GM18858 (cell line): ENCODE results near the gene SLC23A1.
A peak's percentile ranks its signal among the peaks of the same experiment; 100 is the strongest.
"Not testable (repeated sequence)": the region's sequence is repeated elsewhere in the genome, so short reads cannot be mapped to it uniquely, and the experiment has no call there.

Source experiments
- ATAC-seq: cut with Tn5 transposase; IDR thresholded peaks from one replicate; pipeline ENCODE4 v1.9.1; 2021; ENCODE audit not compliant: unreplicated experiment

SLC23A1 gene

DNA sequence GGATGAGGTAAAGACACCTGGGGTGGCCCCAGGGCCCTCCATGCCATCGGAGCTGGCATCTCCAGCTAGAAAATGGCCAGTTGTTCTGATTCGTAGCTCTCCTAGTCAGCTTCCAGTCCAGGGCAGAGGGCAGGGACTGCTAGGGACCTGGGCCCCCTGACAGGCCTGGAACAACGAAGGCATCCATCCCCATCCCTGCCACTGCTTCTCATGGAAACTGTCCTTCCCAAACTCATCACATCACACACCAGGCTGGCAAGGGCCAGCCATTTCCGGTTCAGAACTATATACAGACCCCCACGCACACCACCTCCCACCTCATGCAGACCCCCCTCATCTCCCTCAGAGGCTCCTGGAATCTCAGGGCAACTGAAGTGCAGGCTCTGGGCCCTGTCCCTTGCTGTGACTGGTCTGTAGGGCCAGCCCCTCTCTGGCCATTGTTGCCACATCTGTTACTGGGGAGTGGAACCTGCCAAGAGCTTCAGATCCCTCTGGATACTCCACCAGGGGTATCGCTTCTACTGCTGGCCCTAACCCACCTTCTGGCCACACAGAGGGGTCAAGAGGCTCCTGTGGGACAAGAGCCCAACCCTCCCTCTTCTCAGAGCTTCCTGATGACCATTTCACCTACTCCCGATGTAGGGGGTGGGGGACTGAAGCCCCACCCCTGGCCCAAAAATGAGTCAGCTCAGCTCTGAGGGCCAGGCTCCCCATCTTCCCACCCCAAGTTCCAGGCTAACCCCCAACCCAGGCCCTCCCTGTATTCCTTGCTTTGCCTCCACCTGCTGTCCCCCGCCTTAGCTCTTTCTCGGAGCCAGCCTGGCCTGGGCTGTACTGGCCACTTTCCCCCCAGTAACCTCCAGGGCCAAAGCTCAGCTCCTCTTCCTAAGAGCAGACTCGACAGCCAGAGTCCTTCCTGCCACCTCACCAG is 7.8 kb upstream of the SLC23A1 start:
- ATAC-seq = no peak

- peak; percentile 23 for ATAC-seq
Observed at GRCh38 chr5:139389701-139390638, 6.9 kb upstream of the SLC23A1 start, which contains the start of gene MZB1. MZB1 (minus strand) TSS chr5:139389913; CDS start chr5:139389856, 57 bp downstream.

DNA sequence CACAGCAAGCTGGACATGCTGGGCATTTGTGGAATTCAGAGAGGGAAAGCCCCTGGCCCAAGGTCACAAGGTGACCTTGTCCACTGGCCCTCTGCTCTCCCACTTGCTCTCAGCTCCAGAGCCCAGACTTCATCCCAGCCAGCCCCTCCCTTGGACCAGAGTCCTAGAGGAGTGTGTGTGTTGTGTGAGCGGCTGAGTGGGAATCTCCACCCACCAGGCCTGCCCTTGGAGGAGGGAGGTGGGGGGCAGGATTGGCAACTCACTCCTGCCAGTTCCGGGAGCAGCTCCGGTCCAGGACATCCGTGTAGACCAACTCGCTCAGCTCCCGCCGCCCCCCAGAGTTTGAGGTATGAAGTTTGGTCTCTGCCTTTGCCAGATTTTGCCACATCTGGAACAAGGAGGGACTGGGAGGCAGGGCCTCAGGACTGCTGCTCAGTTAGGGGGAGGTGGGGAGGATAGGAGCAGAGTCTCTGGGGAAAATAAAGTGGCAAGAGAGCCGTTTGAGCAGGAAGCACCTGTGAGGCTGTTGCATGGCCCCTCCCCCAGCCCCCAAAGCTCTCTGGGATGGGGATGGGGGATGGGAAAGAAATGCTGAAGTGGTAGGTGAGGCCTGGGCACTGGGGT is 5.2 kb upstream of the SLC23A1 start:
- no peak for ATAC-seq

DNA sequence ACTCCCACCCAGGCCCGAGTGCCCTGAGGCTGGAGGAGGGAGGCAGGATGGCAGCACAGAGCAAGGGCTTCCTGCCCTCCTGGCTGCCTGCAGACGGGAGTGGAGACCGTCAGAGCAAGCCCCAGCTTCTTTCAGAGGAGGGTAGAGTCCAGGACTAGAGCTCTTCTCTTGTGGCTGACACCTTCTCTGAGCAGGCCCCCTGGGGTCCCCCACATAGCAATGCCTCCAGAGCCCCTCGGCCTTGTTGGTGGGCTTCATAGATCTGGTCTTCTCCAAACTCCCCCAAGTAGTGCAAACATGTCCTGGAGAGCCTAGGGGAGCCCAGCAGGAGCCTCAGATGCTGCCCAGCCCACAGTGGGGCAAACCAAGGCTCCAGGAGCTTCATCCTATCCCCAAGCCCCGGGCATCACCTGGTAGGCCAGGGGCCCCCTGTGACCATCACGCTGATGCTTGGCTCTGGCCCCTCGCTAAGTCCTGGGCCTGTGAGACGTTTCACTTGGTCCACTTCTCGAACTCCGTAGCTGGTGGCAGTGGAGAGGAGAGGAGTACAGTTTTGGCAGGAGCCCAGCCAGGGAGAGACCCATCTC is 4.6 kb upstream of the SLC23A1 start:
- no peak for ATAC-seq

DNA sequence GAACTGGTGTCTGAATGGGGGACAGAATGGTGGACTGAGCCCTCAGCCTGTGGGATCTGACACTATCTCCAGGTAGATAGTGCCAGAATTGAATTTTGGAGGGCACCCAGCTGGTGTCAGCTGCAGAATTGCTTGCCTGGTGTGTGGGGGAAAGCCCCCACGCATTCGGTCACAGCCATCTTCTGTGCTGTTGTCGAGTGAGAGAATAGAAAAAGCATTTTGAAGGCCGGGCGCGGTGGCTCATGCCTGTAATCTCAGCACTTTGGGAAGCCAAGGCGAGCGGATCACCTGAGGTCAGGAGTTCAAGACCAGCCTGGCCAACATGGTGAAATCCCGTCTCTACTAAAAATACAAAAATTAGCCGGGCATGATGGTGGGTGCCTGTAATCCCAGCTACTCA is 3.9 kb upstream of the SLC23A1 start:
- ATAC-seq = not testable (repeated sequence)

- no peak for ATAC-seq
Observed at GRCh38 chr5:139386050-139386438, 2.9 kb upstream of the SLC23A1 start.

DNA sequence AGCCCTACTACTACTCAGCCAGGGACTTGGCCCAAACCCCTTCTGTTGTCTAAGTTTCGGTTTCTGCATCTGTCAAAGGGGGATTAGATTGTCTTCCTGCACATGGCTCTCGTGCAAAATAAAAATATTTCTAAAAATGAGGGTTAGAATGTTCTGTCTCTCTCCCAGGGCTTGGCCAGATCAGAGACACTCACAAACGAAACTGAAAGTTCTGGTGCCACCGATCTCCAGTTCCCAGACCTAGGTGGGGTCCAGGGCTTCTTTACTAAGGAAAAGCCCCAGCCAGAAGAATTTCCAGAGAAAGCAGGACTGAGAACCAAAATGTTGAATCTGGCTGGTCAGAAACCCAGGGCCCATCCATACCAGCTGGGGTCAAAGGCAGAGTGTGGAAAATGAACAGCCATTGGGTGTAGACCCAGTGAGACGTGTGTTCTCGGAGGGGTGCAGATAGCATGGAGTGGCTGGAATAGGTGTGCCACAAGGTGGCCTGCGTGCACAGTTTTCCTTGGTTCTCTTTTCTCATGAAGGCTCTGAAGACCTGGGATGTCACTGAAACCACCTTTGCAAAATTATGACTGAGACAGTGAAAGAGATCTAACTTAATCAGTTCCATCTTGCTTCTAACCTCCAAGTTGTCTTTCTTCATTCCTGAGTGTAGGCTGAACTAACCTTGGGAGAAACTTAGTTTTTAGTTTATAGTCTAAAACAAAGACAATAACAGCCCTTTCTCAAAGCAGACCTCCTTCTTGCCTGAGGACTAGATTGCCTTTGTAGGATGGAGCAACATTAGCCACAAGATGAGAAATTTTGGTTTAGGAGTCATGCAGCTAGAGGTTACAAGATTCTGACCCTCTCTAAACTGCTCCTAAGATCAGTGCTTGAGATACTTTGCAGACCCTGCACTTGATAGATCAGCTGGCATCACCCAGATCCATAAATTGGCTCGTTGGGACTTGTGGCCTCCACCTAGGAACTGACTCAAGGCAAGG is 2.3 kb upstream of the SLC23A1 start:
- no peak for ATAC-seq

- ATAC-seq = no peak
Observed at GRCh38 chr5:139384591-139385051, 1.5 kb upstream of the SLC23A1 start.

DNA sequence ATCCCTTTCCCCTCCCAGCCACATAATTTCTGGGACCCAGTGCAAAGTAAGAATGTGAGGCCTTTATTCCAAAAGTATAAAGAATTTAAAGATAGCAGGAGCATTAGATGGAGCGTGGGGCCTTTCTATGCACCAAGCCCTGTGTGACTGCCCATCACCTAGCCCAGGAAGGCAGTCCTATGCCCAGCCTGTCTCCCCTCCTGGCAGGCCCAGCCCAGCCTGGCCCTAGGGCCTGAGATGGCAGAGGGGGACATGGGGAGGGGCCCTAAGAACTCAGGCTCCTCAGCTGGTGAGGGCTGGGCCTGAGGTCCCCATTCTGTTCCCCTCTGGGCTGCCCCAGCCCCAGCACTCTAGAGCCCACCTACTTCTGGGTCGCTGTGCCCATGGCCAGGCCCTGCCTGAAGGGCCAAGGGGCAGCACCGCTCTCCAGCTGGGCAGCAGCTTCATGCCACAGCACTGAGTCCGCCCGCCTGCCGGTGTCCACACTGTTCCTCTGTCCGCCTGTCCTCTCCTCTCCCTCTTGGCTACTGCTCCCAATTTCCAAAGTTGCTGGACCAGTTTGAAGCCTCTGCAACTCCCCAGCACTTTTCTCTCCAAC is 995 bp upstream of the SLC23A1 start:
- ATAC-seq = no peak

- no peak for ATAC-seq
Observed at GRCh38 chr5:139382807-139383206, 290 bp downstream of the SLC23A1 start.

GRCh38 chr5:139381837-139382761 is 998 bp downstream of the SLC23A1 start:
- ATAC-seq = no peak

DNA sequence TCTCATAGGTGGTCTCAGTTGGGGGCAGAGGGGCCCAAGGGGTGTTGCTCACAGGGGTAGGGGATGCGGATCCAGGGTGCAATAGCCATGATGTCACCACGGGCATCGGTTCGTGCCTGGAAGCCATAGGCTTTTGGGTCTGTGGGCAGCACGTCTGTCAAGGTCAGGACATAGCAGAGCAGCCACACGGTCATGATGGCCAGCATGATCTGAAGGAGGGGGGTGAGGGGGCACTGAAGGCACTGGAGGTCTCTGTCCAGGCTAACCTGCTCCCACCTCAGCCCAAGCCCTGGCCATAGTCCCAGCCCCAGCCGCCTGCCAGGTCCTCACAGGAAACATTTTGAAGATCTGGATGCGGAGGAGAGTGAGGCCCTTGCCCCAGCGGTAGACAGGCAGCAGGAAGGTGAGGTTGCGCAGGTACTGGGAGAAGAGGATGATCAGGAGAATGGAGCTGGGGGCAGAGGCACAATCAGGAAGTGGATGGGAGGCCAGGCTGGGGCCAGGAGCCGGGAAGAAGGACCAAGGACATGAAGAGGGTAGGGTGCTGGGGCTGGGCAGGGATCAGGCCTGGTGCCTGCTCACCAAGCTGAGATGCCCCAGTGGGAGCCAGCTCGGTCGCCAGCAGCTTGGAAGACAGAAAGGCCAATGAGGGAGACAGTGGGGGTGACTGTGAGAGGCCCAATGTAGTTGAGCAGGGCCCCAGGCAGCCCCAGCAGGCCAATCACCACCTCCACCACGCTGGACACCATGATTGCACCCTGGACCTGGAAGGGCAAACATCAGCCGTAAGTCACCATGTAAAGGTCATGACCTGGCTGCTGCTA is 3.3 kb downstream of the SLC23A1 start:
- ATAC-seq = no peak

GRCh38 chr5:139378941-139379361 is 4.1 kb downstream of the SLC23A1 start:
- no peak for ATAC-seq

GRCh38 chr5:139378101-139378825 is 4.8 kb downstream of the SLC23A1 start:
- ATAC-seq = no peak

DNA sequence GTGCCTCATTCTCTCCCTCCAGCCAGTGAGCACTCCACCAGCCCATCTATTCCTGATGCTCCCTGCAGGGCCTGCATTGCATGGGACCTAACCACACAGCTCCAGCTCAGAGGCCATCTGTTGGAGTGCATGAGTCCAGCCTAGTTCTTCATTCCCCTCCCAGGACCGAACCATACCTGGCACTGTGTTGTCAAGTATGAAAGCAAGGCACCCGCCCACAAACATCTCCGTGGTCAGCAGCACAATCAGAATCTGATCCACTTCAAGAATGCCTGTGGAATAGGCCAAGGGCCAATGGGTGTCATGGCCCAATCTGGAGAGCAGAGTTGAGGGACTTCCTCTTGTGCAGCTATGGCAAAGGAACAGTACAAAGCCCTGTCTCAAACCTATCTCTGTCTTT is 5.9 kb downstream of the SLC23A1 start:
- no peak for ATAC-seq

GRCh38 chr5:139376364-139376763 is 6.7 kb downstream of the SLC23A1 start:
- no peak for ATAC-seq
